ENCODE measurements around the gene ASMT.
A peak's percentile ranks its signal among the peaks of the same experiment; 100 is the strongest.

Gene ASMT

DNA sequence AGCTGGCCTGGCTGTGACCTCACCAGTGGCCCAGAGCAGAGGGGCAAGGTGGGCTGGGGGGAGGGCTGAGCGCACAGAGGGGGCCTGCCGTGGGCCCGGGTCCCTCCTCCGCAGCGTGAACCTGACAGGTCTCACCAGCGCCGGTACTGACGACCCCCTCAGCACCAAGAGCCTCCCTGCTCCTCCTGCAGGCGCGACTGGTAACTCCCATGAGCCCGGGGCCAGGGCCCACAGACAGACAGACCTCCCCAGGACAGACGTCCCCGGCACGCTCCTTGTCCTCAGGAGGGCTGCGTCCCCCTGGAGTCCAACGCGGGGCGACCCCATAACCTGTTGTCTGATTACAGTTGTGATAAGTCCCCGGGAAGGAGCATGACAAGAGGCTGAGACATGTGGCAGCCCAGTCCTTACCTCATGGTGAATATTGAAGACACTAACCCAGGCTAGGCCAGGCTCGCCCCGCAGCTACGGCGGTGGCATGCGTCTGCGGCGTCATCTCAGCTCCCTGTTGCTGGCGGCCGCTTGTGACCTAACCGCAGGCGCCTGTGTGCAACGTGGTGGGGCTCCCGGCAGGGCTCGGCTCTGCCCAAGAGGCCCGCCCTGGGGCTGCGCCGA lies 15.0 kb upstream of the ASMT start:
- Histone ChIP-seq H3K9me3 (no peaks in the 10 kb centered on the region), H3K36me3 (peaks cover 81 to 97% (median 90%) of the 10 kb centered on the region in 3 donors), H3K4me1 (no peaks in the 10 kb centered on the region), H3K27me3 (no peaks in the 10 kb centered on the region), H3K27ac (no peak overlapping the region), H3K4me3 (no peak overlapping the region)
- intact Hi-C loops (cut with DNase I; ENCODE audit: low total_unique reads): loop anchor here (10.0 kb wide), 2 partner anchors 205 to 605 kb away; partner anchors contain the start of gene SLC25A6
- TF ChIP-seq, protein P1, sequence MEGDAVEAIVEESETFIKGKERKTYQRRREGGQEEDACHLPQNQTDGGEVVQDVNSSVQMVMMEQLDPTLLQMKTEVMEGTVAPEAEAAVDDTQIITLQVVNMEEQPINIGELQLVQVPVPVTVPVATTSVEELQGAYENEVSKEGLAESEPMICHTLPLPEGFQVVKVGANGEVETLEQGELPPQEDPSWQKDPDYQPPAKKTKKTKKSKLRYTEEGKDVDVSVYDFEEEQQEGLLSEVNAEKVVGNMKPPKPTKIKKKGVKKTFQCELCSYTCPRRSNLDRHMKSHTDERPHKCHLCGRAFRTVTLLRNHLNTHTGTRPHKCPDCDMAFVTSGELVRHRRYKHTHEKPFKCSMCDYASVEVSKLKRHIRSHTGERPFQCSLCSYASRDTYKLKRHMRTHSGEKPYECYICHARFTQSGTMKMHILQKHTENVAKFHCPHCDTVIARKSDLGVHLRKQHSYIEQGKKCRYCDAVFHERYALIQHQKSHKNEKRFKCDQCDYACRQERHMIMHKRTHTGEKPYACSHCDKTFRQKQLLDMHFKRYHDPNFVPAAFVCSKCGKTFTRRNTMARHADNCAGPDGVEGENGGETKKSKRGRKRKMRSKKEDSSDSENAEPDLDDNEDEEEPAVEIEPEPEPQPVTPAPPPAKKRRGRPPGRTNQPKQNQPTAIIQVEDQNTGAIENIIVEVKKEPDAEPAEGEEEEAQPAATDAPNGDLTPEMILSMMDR (IDR thresholded peaks at IDR 0.05): no peak
- DNase-seq: peak in 1 of 2 donors; percentile 59

DNA sequence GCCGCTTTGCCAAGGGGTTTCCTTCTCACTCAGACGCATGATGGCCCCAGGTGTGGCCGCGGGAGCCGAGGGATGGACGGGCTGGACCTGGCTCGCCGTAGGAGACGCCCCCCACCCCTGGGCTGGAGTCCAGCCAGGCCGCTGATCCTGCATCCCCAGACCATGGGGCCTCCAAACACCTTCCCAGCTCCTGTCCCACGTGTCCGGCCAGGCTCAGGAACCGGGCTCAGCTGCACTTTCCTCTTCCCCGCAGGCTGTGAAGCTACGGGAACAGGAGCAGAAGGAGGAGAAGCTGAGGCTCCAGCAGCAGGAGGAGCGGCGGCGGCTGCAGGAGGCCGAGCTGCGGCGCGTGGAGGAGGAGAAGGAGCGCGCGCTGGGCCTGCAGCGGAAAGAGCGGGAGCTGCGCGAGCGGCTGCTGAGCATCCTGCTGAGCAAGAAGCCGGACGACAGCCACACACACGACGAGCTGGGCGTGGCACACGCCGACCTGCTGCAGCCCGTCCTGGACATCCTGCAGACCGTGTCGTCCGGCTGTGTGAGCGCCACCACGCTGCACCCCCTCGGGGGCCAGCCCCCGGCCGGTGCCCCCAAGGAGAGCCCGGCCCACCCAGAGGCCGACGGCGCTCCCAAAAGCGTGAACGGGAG lies 14.3 kb upstream of the ASMT start:
- peak in 1 of 2 donors; percentile 56 for DNase-seq
- Histone ChIP-seq H3K36me3 (peaks cover 76 to 91% (median 83%) of the 10 kb centered on the region in 3 donors), H3K9me3 (no peaks in the 10 kb centered on the region), H3K27me3 (no peaks in the 10 kb centered on the region), H3K27ac (no peak overlapping the region), H3K4me1 (no peaks in the 10 kb centered on the region), H3K4me3 (no peak overlapping the region)
- intact Hi-C loops (cut with DNase I; ENCODE audit: low total_unique reads): no loop called here
- TF ChIP-seq, protein P1 (IDR thresholded peaks at IDR 0.05): no peak

DNA sequence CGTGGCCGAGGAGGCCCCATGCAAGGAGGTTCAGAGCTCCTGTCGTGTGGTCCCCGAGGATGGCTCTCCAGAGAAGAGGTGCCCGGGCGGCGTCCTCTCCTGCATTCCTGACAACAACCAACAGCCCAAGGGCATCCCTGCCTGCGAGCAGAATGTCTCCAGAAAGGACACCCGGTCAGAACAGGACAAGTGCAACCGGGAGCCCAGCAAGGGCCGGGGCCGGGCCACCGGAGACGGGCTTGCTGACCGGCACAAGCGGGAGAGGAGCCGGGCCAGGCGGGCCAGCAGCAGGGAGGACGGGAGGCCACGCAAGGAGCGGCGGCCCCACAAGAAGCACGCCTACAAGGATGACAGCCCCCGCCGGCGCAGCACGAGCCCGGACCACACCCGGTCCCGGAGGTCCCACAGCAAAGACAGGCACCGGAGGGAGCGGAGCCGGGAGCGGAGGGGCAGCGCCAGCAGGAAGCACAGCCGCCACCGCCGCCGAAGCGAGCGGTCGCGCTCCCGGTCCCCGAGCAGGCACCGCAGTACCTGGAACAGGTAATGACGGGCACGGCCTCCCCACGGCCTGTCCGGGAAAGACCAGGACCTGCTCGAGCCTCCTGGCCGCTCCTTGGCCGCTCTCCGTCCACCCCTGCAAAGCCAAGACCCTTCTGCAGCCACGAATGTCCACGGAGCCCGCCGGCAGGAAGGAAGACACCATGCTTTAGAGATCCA lies 13.7 kb upstream of the ASMT start:
- H3K4me3 ChIP-seq: no peak overlapping the region
- no peaks in the 10 kb centered on the region for H3K27me3 ChIP-seq
- TF ChIP-seq, protein P1 (IDR thresholded peaks at IDR 0.05): no peak
- DNase-seq: peak in 1 of 2 donors; percentile 64
- no peak overlapping the region for H3K27ac ChIP-seq
- intact Hi-C loops (cut with DNase I; ENCODE audit: low total_unique reads): no loop called here
- H3K4me1 ChIP-seq: no peaks in the 10 kb centered on the region
- peaks cover 73 to 86% (median 77%) of the 10 kb centered on the region in 3 donors for H3K36me3 ChIP-seq
- H3K9me3 ChIP-seq: no peaks in the 10 kb centered on the region

DNA sequence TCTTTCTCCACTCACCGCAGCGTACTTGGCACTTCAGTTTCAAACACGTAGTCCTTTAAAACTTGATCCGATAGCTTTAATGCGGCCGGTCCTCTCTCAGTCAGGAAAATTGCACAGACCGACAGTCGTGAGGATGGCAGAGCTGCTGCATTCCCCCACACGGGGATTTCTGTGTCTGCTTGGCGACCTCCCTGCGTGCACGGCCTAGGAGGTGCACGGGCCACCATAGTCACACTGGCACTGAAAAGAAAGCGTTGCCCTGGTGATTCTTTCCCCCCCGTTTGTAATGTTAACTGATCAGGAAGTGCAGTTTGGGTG lies 13.1 kb upstream of the ASMT start:
- no peaks in the 10 kb centered on the region for H3K9me3 ChIP-seq
- intact Hi-C loops (cut with DNase I; ENCODE audit: low total_unique reads): no loop called here
- TF ChIP-seq, protein P1 (IDR thresholded peaks at IDR 0.05): no peak
- H3K4me1 ChIP-seq: no peaks in the 10 kb centered on the region
- DNase-seq: peak in 1 of 2 donors; percentile 35
- no peaks in the 10 kb centered on the region for H3K27me3 ChIP-seq
- H3K36me3 ChIP-seq: peaks cover 72 to 87% (median 76%) of the 10 kb centered on the region in 3 donors
- no peak overlapping the region for H3K27ac ChIP-seq
- no peak overlapping the region for H3K4me3 ChIP-seq

DNA sequence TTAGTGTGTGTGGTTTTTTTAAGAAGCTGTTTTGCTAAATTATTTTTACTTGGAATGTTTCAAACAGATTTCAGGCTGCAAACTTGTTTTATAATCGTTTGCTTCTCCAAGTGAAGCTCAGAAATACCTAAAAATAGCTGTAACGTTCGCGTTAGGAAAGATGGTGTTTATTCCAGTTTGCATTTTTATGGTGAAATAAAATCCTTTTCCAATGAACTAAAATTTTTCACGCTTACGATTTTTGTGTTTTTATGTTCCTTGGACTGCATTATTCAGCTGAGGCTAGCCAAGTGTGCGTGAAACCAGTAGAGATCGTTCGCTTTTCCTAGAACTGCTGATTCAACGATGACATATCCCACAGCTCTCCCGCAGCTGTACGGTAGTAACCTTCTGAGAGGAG lies 12.6 kb upstream of the ASMT start:
- no peak overlapping the region for H3K4me3 ChIP-seq
- no peaks in the 10 kb centered on the region for H3K9me3 ChIP-seq
- TF ChIP-seq, protein P1 (IDR thresholded peaks at IDR 0.05): no peak
- no peaks in the 10 kb centered on the region for H3K27me3 ChIP-seq
- H3K36me3 ChIP-seq: peaks cover 66 to 82% (median 70%) of the 10 kb centered on the region in 3 donors
- intact Hi-C loops (cut with DNase I; ENCODE audit: low total_unique reads): no loop called here
- H3K27ac ChIP-seq: no peak overlapping the region
- peak in 1 of 2 donors; percentile 3 for DNase-seq
- H3K4me1 ChIP-seq: no peaks in the 10 kb centered on the region

Measured in tibial artery (tissue), 4 donors.